ENCODE results near the gene LAPTM5.
A peak's percentile ranks its signal among the peaks of the same experiment; 100 is the strongest.

Gene LAPTM5

DNA sequence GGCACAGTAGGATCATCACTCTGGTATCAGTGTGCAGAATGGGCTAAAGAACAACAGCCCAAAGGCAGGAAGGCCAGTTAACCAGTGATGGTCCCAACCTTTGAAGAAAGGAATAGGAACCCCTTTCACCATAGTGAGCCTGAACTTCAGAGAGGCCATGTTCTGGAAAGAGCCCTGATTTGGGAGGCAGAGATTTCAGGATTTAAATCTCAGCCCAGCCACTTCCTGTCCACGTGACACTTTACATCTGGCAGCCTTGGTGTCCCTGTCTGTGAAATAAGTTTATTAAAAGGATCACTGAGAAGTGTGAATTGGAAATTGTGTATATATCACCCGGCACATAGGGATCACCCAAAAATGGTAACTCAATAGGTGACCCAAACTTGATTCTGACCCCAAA lies 47.2 kb downstream of the LAPTM5 start:
- no peak for DNase-seq

DNA sequence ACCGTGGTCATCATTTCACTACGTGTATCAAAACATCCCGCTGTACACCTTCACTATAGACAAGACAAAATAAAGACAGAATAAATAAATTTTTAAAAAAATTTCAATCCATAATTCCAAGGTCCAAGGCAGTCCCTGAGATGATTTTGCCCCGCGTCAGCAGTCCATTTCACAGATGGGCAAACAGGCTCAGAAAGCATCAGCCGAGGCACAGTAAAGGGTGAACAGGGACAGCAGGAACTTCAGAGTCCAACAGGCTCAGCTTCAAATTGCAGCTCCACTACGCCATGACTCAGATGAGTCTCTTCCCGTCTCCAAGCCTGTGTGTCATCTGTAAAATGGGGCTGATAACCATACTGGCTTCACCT lies 49.2 kb downstream of the LAPTM5 start:
- DNase-seq: no peak

DNA sequence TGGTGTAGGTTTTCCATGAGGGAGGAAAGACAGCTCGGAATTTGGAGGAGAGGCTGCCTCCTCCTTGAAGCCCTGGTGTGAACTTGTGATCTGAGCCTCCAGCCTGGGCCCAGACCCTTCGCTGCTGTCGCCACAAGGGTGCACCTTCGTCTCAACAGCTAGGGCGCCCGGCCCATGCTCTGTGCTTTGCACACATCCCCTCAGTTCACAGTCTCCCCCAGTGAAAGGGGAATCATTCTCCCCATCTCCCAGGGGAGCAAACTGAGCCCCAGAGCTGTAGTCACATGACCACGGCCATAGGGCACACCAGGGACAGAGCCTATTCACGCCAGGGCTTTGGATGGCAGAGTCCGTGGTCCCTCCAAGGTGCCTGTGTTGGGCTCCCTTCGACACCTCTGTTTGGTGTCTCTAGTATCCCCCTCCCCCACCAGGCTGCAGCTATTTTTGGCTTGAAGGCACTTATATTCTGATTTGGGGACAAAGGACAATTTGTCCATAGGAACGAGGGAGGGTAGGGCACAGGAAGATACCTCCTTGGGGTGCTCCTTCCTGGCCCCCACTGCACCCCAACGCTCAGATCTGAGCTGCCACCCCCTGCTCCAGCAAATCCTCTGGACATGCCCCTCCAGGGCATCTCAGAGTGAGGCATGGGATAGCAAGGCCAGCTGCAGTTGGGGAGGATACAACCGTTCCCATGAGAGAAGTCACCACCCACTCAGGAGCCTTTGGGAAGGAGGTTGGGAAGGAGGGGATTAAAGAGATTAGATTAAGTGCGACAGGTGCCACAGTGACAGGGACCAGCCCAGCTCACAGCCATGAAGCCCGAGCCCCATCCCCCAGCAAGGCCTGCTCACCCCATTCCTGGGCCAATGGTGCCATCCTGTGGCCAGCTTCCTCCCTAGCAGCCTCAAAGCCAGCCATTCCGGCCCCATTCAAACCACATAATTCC lies 49.9 kb downstream of the LAPTM5 start:
- DNase-seq: peak; percentile 13

DNA sequence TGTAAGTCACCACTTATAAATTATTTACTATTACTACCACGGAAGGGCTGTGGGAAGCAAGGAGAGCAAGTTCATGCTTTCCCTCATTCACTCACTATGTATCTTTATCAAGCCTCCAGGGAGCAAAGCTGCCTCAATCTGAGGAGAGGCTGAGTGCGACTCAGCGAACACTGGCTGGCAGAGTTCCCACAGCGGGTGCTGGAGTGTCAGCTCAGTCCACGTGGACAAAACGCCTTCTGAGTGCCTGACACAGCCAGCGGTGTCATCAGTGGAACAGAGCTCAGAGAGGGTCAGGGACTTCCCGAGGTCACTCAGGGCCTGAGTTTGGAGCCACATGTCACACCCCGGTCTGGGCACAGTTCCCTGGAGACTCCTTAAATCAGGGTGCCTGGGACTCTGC lies 51.0 kb downstream of the LAPTM5 start:
- DNase-seq: no peak

DNA sequence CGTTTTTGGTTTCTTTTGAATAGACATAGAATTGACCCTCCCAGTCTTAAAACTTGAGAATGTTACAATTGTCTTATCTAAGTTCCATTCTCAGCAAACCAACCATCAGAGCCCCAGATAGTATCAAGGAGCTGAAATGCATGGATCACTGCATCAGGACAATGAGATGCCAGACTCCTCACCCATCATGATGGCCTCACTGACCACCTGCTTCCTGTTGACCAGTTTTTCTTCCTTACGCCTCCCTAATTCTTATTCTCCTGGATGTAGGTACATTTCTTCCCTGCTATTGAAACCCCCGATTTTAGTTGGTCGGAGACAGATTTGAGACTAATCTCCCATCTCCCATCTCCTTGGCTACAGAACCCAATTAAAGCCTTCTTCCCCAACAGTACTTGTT lies 51.9 kb downstream of the LAPTM5 start:
- no peak for DNase-seq

DNA sequence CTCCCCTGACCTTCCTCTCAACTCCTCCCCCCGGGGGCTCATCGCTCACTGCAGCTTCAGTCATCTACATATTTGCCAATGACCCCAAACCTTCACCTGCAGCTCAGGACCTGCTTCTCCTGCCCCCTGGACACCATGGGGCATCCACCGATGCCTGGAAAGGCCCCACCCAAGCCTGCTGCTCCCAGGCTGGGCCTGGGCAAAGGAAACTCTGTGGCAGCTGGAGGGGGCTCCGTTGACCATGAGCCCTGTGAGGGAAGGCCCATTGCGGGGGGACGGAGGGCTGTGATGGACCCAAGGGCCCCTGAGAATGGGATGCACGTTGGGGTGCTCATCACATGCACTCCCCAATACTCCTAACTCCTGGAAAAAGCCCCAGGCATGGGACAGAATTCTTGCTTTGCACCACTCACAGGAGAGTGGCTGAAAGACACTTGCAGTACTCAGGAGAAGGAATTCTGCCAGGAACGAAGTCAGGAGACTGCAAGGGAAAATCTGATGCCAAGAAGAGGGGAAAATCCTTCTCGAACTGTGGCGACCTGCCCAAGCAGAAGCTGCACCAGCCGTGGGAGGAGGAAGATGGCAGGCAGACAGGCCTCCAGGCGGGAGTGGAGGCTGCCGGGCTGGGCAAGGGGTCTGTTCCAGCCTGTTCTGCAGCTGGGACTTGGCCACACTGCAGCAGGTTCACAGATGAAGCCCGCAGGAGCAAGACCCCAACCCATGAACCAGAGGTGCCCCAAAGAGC lies 52.6 kb downstream of the LAPTM5 start:
- DNase-seq: no peak

DNA sequence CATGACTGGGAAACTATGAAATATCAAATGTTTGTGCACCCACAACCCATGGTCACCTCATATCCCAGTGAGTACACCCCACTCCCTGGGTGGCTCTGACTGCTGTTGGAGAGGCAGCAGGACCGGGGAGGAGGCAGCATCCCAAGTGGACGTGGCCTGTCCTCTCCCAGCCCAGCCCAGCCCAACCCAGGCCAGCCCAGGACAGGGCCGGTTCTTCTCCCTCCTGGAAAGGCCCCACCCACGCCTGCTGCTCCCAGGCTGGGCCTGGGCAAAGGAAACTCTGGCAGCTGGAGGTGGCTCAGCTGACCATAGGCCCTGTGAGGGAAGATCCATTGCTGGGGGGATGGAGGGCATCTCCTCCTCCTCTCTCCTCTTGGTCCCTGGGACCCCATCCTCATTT lies 53.3 kb downstream of the LAPTM5 start:
- DNase-seq: no peak

DNA sequence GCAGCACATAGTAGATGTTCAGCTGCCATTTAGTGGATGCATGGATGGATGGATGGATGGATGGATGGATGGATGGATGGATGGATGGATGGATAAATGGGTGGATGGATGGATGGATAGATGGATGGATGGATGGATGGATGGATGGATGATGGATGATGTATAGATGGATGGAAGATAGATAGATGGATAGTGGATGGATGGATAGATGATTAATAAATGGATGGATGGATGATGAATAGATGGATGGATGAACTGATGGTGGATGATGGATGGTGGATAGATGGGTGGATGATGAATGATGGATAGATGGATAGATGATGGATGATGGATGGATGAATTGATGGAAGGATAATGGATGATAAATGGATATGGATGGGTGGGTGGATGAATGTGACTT lies 54.8 kb downstream of the LAPTM5 start:
- no peak for DNase-seq

DNA sequence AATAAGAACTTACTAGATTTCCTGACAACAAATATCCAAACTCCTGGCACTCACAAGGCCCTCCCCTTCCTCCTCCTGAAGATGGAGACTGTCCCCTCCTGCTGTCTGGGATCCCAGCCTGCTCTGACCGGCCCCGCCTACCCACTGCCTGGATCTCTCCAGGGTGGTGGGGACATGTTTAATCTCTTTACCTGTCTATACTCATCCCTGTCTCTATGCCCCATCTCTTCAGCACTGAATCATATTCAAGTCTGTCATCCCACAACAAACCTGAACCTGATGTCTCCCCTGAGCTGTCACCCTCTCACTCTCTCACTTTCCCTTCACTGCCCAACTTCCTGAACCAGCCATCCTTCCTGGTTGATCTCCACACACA lies 56.3 kb downstream of the LAPTM5 start:
- DNase-seq: no peak

DNA sequence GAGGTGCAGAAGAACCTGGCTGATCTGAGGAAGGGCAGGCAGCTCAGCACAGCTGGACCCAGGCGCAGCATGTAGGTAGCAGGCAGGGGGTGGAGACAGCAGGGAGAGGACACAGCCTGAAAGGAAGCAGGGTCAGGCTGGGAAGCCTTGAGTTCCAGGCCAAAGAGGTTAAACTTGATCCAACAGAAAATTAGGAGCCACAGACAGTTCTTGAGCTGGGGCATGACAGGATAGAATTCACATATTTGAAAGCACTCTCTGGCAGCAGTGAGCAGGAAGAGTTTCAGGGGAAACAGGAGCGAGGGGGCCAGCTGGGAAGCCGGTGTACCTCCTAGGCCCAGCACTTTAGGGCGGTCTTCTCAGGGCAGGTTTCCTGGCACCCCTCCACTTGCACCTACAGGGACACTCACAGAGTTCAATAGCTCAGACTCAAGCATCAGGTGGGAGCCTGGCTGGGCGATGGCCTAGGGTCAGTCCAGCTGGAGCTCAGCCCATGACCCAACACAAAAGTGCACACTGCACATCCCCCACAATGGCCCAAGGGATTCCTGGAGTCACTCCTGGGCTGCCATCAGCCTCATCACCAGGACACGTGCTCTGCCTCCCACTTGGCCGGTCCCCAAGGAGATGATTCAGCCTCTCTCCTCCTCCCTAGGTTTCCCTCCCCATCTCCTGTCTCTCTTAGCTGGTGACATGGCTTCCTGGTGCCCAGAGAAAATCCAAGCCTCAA lies 56.9 kb downstream of the LAPTM5 start:
- no peak for DNase-seq

DNA sequence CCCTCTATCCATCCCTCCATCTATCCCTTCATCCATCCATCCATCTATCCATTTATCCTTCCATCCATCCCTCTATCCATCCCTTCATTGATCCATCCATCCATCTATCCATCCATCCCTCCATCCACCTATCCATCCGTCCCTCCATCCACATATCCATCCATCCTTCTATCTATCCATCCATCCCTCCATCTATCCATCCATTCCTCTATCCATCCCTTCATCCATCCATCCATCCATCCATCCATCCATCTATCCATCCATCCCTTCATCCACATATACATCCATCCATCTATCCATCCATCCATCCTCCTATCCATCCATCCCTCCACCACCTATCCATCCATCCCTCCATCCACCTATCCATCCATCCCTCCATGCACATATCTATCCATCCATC lies 57.8 kb downstream of the LAPTM5 start:
- DNase-seq: no peak

DNA sequence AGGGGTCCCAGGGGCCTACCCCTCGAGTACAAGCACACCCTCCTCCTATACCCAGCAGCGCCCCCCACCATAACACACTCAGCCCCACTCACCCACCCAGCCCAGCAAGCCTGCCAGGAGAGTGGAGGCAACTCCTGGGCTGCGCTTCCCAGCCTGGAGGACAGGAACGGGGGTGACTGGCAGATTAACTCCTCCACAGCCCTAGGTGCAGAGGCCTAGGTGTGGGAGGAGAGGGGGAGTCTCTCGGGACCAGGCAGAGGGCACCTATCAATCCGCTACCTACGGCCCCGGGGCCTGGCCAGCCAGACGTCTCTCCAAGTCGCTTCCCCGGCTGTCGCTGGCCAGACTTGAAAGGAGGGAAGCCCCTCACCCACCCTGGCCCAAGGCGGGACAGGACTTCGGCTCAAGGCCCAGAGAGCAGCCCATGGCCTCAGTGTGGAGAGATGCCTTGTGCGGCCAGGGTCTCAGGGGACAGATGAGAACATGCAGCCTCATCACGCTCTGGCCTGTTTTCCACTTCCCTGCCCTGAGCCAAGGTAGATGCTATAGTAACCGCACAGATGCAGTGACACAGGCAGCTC lies 59.1 kb downstream of the LAPTM5 start:
- DNase-seq: no peak

DNA sequence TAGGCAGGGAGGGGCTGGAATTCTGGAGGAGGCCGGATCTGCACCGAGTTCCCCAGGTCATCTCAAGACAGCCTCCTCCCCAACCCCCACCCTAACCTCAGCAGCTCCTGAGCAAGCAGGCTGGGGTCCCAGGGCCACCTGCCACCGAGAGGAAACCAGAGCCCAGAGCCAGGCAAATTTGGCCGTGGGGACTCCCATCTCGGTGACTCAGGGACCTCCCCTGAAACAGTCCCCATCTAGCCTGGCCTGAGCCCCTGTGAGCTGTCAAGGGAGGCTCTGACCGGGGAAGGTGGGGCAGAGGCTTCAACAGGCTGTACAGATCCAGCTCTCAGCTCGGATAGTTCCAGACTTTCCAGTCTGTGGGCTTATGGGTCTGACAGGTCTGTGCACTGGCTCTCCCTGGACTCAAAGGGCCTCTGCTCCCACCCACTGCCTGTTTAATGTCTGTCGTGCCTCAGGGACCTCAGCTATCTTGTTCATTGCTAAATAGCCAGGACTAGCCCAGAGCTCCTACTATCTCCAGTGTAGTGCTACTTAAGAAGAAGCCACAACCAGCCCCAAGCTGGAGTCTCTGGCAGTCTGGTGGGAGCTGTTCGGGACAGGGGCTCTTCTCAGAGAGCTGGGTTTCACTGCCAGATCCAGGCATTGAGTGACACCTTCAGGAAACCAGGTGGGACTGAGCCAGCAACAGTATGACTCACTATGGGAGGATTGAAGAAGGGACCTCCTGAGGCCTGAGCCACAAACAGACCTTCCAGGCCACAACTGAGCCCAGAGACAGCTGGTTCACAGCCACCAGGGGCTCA lies 59.8 kb downstream of the LAPTM5 start:
- DNase-seq: no peak

DNA sequence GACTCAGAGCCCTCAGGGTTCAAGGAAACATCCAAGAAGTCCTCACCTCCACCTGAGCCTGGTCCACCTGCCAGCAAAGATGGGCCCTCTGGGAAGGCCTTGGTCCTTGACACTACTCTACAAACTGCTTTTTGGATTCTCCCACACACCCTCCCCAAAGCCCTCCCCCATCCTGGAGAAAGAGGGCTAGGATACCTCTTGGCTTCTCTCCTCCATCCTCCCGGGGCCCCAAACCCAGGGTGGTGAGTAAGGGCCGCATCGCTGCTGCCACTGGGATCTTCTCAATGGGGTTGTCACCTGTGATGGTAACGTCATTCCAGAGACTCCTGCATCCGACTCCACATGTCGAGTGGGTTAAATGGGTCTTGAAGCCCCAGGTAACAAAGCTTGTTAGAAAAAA lies 60.7 kb downstream of the LAPTM5 start:
- DNase-seq: no peak

DNA sequence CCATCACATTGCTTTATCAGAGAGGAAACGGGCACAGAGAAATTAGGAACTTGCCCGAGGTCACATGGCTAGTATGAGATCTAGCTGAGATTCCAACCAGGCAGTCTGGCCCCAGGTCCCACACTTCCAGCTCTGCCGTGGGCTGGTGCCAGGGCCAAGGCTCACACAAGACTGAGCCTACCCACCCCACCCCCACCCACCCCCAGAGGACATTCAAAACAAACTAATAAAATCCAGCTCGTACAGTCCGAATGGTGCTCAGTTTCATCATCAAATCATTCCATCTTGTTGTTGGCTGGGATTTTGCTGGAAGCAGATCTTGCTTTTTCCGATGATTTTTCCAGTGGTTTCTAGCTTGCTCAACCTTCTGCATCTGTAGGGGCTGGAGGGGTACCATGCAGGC lies 62.1 kb downstream of the LAPTM5 start:
- no peak for DNase-seq

DNA sequence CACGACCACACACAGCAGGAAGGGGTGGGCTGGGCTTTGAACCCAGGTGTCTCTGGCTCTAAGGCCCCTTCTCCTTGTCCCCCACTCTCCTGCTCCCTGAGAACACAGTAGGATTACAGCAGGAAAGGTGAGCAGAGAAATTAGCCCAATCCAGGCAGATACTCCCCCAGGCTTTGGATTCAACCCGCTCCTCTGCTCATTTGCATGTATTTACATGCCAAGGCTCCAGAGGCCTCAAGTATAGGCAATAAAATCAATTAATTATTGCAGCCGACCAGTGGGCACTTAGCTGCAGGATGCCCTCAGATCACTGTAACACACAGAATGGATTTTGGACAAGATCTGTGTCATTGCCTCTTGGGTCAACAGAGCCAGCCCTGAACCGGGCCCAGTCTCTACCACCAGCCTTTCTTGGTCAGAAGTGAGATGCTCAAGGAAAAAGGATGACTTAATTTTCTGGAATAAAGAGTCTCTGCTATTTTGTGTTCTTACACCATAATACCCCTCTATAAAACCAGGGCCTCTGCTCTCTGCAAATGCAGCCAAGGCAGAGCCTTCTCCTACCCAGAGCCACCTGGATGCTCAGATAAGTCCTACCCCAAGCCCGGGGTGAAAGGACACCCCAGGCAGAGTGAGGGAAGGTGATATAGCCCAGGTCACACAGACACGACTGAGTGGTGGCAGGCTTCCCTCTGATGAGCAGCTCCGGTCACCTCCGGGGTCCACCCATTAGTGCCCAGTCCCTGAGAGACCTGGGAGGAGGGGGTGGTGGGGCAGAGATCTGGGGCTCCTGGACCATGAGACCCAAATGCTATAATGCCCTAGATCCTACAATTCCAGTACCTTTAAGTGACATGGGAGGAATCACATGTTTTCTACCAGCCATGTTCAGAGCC lies 63.0 kb downstream of the LAPTM5 start:
- no peak for DNase-seq

DNA sequence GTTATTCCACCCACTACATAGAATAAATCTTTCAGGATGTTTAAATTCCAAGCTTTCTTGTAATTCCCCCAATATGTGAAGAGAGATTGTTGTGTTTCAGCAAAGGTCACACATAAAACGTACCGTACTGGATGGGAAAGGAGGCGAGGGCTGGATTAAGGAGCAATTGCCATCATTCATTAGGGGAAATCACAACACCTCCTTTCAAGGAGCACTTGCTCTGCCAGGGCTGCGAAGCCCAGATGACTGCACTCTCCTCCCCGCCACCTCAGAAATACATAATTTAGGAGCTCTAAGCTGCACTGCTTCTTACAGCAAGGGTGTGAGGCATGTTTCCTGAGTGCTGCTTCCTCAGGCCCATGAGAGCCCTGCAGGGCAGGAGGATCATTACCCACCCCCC lies 63.8 kb downstream of the LAPTM5 start:
- DNase-seq: no peak

DNA sequence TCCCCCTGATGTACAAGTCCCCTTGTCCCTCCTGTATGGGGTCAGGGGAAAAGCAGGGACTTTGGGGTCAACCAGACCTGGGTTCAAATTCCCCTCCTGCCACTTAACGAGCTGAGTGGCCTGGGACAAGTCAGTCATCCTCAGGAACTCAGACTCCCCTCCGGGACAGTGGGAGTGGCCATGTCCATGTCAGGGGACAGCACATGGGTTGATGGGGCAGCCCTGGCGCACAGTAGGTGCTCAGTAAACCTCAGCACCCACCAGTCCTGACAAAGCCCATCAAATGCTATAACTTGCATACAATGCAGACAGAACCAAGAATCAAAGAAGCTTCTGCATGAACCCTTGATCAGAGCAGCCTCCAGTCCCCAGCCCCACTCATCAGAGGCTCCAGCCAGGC lies 64.2 kb downstream of the LAPTM5 start:
- DNase-seq: no peak

DNA sequence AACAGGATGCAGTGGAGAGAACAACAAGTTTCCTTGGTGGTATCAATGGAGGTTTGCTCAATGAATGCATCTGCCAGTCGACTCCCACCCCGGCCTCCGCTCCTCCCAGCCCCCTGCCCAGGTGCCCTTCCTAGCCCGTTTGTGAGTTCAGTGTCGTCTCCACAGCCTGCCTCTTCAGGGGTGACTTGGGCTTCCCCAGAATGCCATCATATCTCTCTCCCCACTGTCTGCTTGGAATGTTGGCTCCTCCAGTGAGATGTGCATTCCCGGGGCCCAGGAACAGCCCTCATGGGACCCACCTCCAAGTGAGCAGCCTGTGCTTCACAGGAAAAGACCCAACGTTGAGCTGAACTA lies 64.6 kb downstream of the LAPTM5 start:
- no peak for DNase-seq

DNA sequence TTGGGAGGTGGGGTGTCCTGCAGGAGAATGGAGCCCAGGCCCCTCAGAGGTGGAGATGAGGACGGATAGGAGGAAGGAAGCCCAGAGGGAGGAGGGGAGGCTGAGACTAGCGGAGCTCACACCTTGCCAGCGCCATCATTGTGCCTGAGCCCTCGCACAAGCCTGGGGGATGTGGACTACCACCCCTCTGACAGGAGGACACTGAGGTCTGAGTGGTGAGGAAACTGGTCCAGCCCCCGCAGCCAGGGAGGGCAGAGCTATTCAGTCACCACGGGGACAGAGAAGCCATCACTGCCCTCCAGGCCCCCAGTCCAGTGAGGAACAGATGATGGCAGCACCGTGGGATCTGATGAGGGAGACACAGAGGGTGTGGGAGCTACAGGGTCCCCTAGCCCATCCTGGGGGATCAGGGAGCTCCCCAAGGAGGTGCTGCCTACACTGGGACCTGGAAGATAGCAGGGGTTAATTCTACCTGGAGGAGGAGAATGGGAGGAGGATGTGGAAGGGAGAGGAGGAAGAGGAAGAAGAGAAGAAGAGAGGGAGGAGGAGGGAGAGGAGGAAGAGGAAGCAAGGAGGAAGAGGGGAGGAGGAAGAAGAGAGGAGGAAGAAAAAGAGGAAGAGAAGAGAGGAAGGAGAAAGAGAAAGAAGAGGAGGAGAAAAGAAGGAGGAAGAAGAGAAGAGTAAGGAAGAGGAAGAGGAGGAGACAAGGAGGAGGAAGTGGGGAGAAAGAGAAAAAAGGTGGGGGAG lies 65.2 kb downstream of the LAPTM5 start:
- DNase-seq: no peak

DNA sequence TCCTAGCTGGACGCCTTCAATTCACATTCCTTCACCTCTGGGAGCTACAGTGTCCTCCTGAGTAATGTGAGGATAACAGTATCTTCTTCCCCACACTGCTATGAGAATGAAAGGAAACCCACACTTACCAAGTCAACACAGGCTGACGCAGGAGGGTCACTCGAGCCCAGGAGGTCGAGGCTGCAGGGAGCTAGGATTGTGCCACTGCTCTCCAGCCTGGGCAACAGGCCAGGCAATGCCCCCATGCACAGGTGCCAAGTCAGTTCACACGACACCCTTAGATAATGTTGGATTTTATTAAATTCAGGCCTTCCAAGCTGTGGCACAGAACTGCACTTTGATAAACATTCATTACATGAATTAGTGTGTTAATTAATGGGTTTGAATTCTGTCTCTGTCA lies 66.1 kb downstream of the LAPTM5 start:
- DNase-seq: no peak

Measured in activated effector memory CD4-positive, alpha-beta T cell treated with Interleukin-2 at 50 U/mL for 16 hours (primary cell).